SU-DHL-6 (cell line): ENCODE results near the gene DNAH11.

Source experiments
- EZH2phosphoT487 ChIP-seq: fragments of 200-600 bp; sonication (generic), shearing (Covaris generic); conservative IDR thresholded peaks from 2 replicates; pipeline ENCODE4 v1.6.1; 2018; ENCODE audit warnings: mild to moderate bottlenecking, antibody characterized with exemption, low read length, moderate library complexity, mixed read lengths
- TF ChIP-seq, protein P1 (sequence below): fragments of 200-600 bp; sonication (generic); IDR thresholded peaks from one replicate; pipeline ENCODE4 v1.5.1; 2017; ENCODE audit warnings: antibody characterized with exemption, mild to moderate bottlenecking, low read length, moderate library complexity; ENCODE audit not compliant: insufficient read depth, poor library complexity, severe bottlenecking

DNA sequence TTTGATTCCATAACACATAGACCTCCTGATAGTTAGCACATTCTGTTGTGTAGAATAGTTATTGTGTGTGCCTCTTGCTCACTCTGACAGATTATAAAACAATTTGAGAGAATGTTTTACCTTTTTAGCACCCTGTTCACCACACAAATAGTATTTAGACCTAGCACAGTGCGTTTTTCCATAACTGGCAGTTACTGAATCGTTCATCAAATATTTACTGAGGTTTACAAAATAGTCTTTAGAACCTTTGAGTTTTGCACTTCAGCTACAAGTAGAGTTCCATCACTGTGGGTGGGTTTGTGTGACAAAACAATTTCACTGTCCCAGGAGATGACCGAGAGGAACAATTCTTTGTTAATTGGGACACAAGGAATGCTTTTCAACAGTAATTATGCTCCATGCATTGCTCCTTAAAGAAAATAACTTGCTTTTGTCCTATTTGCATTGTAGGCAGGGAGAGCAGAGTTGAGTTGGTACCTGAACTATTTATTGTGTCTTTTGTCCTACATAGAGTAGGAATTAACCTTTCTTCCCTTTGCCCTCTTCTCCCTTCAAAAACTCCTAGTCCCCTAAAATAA lies 62.3 kb downstream of the DNAH11 start:
- TF ChIP-seq, protein P1, sequence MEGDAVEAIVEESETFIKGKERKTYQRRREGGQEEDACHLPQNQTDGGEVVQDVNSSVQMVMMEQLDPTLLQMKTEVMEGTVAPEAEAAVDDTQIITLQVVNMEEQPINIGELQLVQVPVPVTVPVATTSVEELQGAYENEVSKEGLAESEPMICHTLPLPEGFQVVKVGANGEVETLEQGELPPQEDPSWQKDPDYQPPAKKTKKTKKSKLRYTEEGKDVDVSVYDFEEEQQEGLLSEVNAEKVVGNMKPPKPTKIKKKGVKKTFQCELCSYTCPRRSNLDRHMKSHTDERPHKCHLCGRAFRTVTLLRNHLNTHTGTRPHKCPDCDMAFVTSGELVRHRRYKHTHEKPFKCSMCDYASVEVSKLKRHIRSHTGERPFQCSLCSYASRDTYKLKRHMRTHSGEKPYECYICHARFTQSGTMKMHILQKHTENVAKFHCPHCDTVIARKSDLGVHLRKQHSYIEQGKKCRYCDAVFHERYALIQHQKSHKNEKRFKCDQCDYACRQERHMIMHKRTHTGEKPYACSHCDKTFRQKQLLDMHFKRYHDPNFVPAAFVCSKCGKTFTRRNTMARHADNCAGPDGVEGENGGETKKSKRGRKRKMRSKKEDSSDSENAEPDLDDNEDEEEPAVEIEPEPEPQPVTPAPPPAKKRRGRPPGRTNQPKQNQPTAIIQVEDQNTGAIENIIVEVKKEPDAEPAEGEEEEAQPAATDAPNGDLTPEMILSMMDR = no peak
- TF ChIP-seq EZH2phosphoT487 = no peak
